ENCODE measurements around the gene APOA4. TPM values are rescaled to one million over a fixed set of nuclear protein-coding genes. Genes with fewer than 3 reads are reported as not detected.

The APOA4 gene
- polyA plus RNA-seq, 1 donor from 2014 or later: not detected

GRCh38 chr11:116838321-116839084 lies 15.4 kb upstream of the APOA4 start:
- Histone ChIP-seq H2AFZ (ENCODE audit: low read depth, low read length) (no peak overlapping the region), H3K4me2 (ENCODE audit: low read length) (no peak overlapping the region), H3K9me2 (ENCODE audit: insufficient read depth, low read length) (no peaks in the 10 kb centered on the region), H3K4me3 (ENCODE audit: low read length) (no peak overlapping the region), H3K9me3 (ENCODE audit: low read length) (no peaks in the 10 kb centered on the region), H3F3A (ENCODE audit: insufficient read depth, low read length, poor library complexity, severe bottlenecking) (no peaks in the 10 kb centered on the region), H3K9ac (ENCODE audit: low read length) (no peak overlapping the region), H4K20me1 (ENCODE audit: insufficient read depth) (no peaks in the 10 kb centered on the region), H3K36me3 (ENCODE audit: insufficient read depth, low read length) (no peaks in the 10 kb centered on the region), H3K27ac (ENCODE audit: low read length) (no peak overlapping the region), H3K27me3 (ENCODE audit: insufficient read depth, low read depth, low read length) (no peaks in the 10 kb centered on the region), H3K79me2 (replicated peaks; ENCODE audit: insufficient read depth, low read length) (no peaks in the 10 kb centered on the region)
- TF ChIP-seq EZH2 (IDR thresholded peaks at IDR 0.05; ENCODE audit: borderline replicate concordance, insufficient read depth, low read length, poor library complexity, severe bottlenecking): no peak
- no peak for TF ChIP-seq POLR2AphosphoS5 (IDR thresholded peaks at IDR 0.05)
- no peak for TF ChIP-seq SMC3 (conservative IDR thresholded peaks at IDR 0.05; ENCODE audit: poor library complexity)
- TF ChIP-seq TAF1 (IDR thresholded peaks at IDR 0.05; ENCODE audit: low read depth): no peak
- no peak for TF ChIP-seq RAD21 (conservative IDR thresholded peaks at IDR 0.05)
- no peak for TF ChIP-seq MXI1 (conservative IDR thresholded peaks at IDR 0.05; ENCODE audit: poor library complexity, severe bottlenecking)
- no peak for TF ChIP-seq CTCF (IDR thresholded peaks at IDR 0.05; ENCODE audit: poor library complexity, severe bottlenecking)
- TF ChIP-seq REST (IDR thresholded peaks at IDR 0.05; ENCODE audit: borderline replicate concordance): no peak
- TF ChIP-seq EP300 (conservative IDR thresholded peaks at IDR 0.05; ENCODE audit: poor library complexity, severe bottlenecking): no peak

GRCh38 chr11:116837231-116838091 lies 14.4 kb upstream of the APOA4 start, which contains the start of gene APOA1:
APOA1 (minus strand) TSS chr11:116837622; CDS start chr11:116837387, 235 bp downstream.
- Histone ChIP-seq H3K4me3 (ENCODE audit: low read length) (no peak within 1 kb of the TSS), H3K4me2 (ENCODE audit: low read length) (no peak within 1 kb of the TSS), H2AFZ (ENCODE audit: low read depth, low read length) (no peak within 1 kb of the TSS), H3K79me2 (replicated peaks; ENCODE audit: insufficient read depth, low read length) (no peaks in the 10 kb centered on the region), H3K9me2 (ENCODE audit: insufficient read depth, low read length) (no peaks in the 10 kb centered on the region), H3K27ac (ENCODE audit: low read length) (no peak within 1 kb of the TSS), H3K27me3 (ENCODE audit: insufficient read depth, low read depth, low read length) (no peaks in the 10 kb centered on the region), H3K9me3 (ENCODE audit: low read length) (no peaks in the 10 kb centered on the region), H3K36me3 (ENCODE audit: insufficient read depth, low read length) (no peaks in the 10 kb centered on the region), H3F3A (ENCODE audit: insufficient read depth, low read length, poor library complexity, severe bottlenecking) (no peaks in the 10 kb centered on the region), H3K9ac (ENCODE audit: low read length) (no peak within 1 kb of the TSS), H4K20me1 (ENCODE audit: insufficient read depth) (no peaks in the 10 kb centered on the region)
- no peak for TF ChIP-seq EZH2 (IDR thresholded peaks at IDR 0.05; ENCODE audit: borderline replicate concordance, insufficient read depth, low read length, poor library complexity, severe bottlenecking)
- no peak for TF ChIP-seq MXI1 (conservative IDR thresholded peaks at IDR 0.05; ENCODE audit: poor library complexity, severe bottlenecking)
- TF ChIP-seq SMC3 (conservative IDR thresholded peaks at IDR 0.05; ENCODE audit: poor library complexity): no peak
- no peak for TF ChIP-seq EP300 (conservative IDR thresholded peaks at IDR 0.05; ENCODE audit: poor library complexity, severe bottlenecking)
- TF ChIP-seq TAF1 (IDR thresholded peaks at IDR 0.05; ENCODE audit: low read depth): no peak
- TF ChIP-seq CTCF (IDR thresholded peaks at IDR 0.05; ENCODE audit: poor library complexity, severe bottlenecking): no peak
- TF ChIP-seq REST (IDR thresholded peaks at IDR 0.05; ENCODE audit: borderline replicate concordance): no peak
- TF ChIP-seq POLR2AphosphoS5 (IDR thresholded peaks at IDR 0.05): no peak
- TF ChIP-seq RAD21 (conservative IDR thresholded peaks at IDR 0.05): no peak
